ENCODE measurements around the gene FUT7.

DNA sequence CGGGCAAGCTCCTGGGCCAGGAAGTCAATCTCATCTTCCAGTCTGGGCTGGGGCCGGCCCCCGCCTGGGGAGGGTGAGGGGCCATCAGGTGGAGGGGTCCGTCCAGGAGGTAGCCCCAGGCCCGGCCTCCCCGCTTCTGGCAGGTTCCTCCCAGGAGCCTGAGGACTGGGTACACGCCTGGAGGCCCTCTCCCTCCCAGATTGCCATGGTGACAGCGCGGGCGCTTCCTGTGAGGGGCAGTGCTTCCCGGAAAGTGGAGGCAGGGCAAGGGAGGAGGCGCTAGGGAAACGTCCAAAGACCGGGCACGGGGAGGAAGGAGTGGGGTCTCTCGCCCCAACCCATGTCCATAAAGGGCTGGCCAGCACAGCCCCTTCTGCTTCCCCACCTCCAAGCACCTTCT, 9.2 kb upstream of the FUT7 start:
- no peak for TF ChIP-seq ZBTB21 (tag by site-specific recombination; IDR thresholded peaks at IDR 0.05)
- no peak for TF ChIP-seq ZIC2 (tag by site-specific recombination; IDR thresholded peaks at IDR 0.05)
- no peak for TF ChIP-seq CTCF (tag by site-specific recombination; IDR thresholded peaks at IDR 0.05)
- no peak for TF ChIP-seq ZNF623 (tag by site-specific recombination; IDR thresholded peaks at IDR 0.05)
- TF ChIP-seq, protein P1, sequence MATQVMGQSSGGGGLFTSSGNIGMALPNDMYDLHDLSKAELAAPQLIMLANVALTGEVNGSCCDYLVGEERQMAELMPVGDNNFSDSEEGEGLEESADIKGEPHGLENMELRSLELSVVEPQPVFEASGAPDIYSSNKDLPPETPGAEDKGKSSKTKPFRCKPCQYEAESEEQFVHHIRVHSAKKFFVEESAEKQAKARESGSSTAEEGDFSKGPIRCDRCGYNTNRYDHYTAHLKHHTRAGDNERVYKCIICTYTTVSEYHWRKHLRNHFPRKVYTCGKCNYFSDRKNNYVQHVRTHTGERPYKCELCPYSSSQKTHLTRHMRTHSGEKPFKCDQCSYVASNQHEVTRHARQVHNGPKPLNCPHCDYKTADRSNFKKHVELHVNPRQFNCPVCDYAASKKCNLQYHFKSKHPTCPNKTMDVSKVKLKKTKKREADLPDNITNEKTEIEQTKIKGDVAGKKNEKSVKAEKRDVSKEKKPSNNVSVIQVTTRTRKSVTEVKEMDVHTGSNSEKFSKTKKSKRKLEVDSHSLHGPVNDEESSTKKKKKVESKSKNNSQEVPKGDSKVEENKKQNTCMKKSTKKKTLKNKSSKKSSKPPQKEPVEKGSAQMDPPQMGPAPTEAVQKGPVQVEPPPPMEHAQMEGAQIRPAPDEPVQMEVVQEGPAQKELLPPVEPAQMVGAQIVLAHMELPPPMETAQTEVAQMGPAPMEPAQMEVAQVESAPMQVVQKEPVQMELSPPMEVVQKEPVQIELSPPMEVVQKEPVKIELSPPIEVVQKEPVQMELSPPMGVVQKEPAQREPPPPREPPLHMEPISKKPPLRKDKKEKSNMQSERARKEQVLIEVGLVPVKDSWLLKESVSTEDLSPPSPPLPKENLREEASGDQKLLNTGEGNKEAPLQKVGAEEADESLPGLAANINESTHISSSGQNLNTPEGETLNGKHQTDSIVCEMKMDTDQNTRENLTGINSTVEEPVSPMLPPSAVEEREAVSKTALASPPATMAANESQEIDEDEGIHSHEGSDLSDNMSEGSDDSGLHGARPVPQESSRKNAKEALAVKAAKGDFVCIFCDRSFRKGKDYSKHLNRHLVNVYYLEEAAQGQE (tag by site-specific recombination; IDR thresholded peaks at IDR 0.05): no peak
- TF ChIP-seq, protein P2, sequence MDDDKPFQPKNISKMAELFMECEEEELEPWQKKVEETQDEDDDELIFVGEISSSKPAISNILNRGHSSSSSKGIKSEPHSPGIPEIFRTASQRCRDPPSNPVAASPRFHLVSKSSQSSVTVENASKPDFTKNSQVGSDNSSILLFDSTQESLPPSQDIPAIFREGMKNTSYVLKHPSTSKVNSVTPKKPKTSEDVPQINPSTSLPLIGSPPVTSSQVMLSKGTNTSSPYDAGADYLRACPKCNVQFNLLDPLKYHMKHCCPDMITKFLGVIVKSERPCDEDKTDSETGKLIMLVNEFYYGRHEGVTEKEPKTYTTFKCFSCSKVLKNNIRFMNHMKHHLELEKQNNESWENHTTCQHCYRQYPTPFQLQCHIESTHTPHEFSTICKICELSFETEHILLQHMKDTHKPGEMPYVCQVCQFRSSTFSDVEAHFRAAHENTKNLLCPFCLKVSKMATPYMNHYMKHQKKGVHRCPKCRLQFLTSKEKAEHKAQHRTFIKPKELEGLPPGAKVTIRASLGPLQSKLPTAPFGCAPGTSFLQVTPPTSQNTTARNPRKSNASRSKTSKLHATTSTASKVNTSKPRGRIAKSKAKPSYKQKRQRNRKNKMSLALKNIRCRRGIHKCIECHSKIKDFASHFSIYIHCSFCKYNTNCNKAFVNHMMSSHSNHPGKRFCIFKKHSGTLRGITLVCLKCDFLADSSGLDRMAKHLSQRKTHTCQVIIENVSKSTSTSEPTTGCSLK (tag by site-specific recombination; IDR thresholded peaks at IDR 0.05): no peak
- no peak for TF ChIP-seq ZNF76 (tag by site-specific recombination; IDR thresholded peaks at IDR 0.05; ENCODE audit: borderline replicate concordance, low read depth)
- TF ChIP-seq ZNF639 (tag by site-specific recombination; IDR thresholded peaks at IDR 0.05): no peak
- no peak for TF ChIP-seq ZNF664 (tag by site-specific recombination; IDR thresholded peaks at IDR 0.05)

All from HEK293 (cell line).